GM10266 (cell line): ENCODE measurements around the gene COL20A1.

Source experiments
- DNase-seq: peaks from one replicate; pipeline ENCODE4 v3.0.0; 2012; ENCODE audit errors: extremely low spot score
- CTCF ChIP-seq: IDR thresholded peaks from 2 replicates; pipeline ENCODE4 v1.5.1; 2012; ENCODE audit warnings: mild to moderate bottlenecking, low read depth; ENCODE audit not compliant: control insufficient read depth, insufficient read depth; ENCODE audit errors: missing control alignments

The COL20A1 gene

GRCh38 chr20:63325554-63326313 is 32.7 kb downstream of the COL20A1 start:
- no peak for TF ChIP-seq CTCF
- no peak for DNase-seq

GRCh38 chr20:63326314-63327230 is 33.6 kb downstream of the COL20A1 start:
- TF ChIP-seq CTCF: no peak
- no peak for DNase-seq

GRCh38 chr20:63327231-63327745 is 34.3 kb downstream of the COL20A1 start:
- no peak for TF ChIP-seq CTCF
- DNase-seq: no peak

GRCh38 chr20:63328026-63328700 is 35.2 kb downstream of the COL20A1 start:
- no peak for DNase-seq
- TF ChIP-seq CTCF: no peak

GRCh38 chr20:63328718-63329275 is 35.8 kb downstream of the COL20A1 start:
- TF ChIP-seq CTCF: no peak
- DNase-seq: no peak

GRCh38 chr20:63329331-63330083 is 36.5 kb downstream of the COL20A1 start:
- no peak for DNase-seq
- no peak for TF ChIP-seq CTCF
